ENCODE results near the gene TAF1C.

Gene TAF1C

DNA sequence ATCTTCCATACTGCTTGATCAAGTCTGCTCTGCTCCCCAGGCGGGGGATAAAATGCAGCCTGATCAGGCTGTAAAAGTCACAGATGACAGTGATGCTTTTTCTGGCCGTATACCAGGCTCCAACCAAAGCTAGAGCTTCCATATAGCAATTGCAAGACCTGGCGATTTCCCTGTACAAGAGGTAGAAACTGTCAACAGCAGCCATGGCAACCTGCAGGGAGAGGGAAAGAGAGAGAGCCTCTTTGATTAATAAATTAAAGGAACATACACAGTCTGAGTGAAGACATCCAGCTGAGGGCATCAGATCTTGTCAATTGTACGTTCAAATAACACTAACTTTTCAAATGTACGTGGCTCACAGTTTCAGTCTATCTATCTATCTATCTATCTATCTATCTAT lies 55.7 kb downstream of the TAF1C start:
- DNase-seq (ENCODE audit: low read depth in 3 of 3): no peak

Data from stimulated activated CD4-positive, alpha-beta T cell treated with anti-CD3 and anti-CD28 coated beads, TNF-alpha, amount 100 ng/mL, for 24 hours (primary cell).